Measurements from ENCODE around the gene MAP2K4. TPM values are rescaled to one million over a fixed set of nuclear protein-coding genes. Genes with fewer than 3 reads are reported as not detected.

The MAP2K4 gene
- total RNA-seq, 1 experiment from 2014 or later, result 46.1 TPM

- no peaks in the 10 kb centered on the region for H3K4me1 ChIP-seq (ENCODE audit: insufficient read depth, low read length)
Observed at GRCh38 chr17:12127177-12127576, 106.5 kb downstream of the MAP2K4 start.

More at GRCh38 chr17:12127177-12127576, 106.5 kb downstream of the MAP2K4 start:
- Histone ChIP-seq H2BK20ac (ENCODE audit: low read depth, low read length, poor library complexity, severe bottlenecking) (no peak overlapping the region), H3T11ph (ENCODE audit: low read length) (no peak overlapping the region), H3K27me3 (ENCODE audit: insufficient read depth, low read length) (no peaks in the 10 kb centered on the region), H4K8ac (replicated peaks; ENCODE audit: insufficient read length, low read depth, low read length) (no peak overlapping the region), H3K9me3 (ENCODE audit: control insufficient read depth, low read depth, low read length) (no peaks in the 10 kb centered on the region), H2AFZ (ENCODE audit: low read length) (no peak overlapping the region), H2BK12ac (ENCODE audit: insufficient read length, low read depth, low read length) (no peak overlapping the region), H2BK5ac (ENCODE audit: insufficient read length, low read length) (no peak overlapping the region), H4K5ac (ENCODE audit: insufficient read length, low read depth, low read length) (no peak overlapping the region), H3K14ac (ENCODE audit: insufficient read depth, low read length) (no peak overlapping the region), H3K79me2 (ENCODE audit: insufficient read depth, low read length) (no peaks in the 10 kb centered on the region), H3K4ac (ENCODE audit: low read depth, low read length) (no peak overlapping the region), H3K23me2 (ENCODE audit: insufficient read length, low read depth, low read length, poor library complexity, severe bottlenecking) (no peaks in the 10 kb centered on the region), H2BK120ac (ENCODE audit: low read depth, low read length, poor library complexity, severe bottlenecking) (no peak overlapping the region), H3K9ac (ENCODE audit: extremely low read depth, insufficient read length, low read length) (no peak overlapping the region), H3K18ac (ENCODE audit: insufficient read length, low read depth, low read length) (no peak overlapping the region), H3K27ac (ENCODE audit: insufficient read length, low read depth, low read length) (no peak overlapping the region), H4K20me1 (ENCODE audit: control insufficient read depth, insufficient read depth, insufficient read length) (no peaks in the 10 kb centered on the region), H3K4me2 (ENCODE audit: insufficient read depth, insufficient read length, low read length) (no peak overlapping the region), H3K56ac (ENCODE audit: insufficient read length, low read depth, low read length) (no peak overlapping the region), H4K91ac (ENCODE audit: insufficient read length, low read depth, low read length) (no peak overlapping the region), H2AK5ac (ENCODE audit: insufficient read length, low read length) (no peak overlapping the region), H3K23ac (ENCODE audit: insufficient read length, low read depth, low read length) (no peak overlapping the region), H2BK15ac (ENCODE audit: low read depth, low read length) (no peak overlapping the region), H3K79me1 (ENCODE audit: insufficient read depth, low read depth, low read length, poor library complexity, severe bottlenecking) (no peaks in the 10 kb centered on the region)
- Mint-ChIP-seq H3K4me1 (peaks cover 7 to 8% of the 10 kb centered on the region in 2 experiments), H3K27me3 (ENCODE audit: low read depth) (no peaks in the 10 kb centered on the region), H3K36me3 (ENCODE audit: insufficient read depth in 1 of 3, low read depth in 3 of 3) (peaks cover 28 to 55% (median 54%) of the 10 kb centered on the region in 3 experiments), H3K9me3 (peaks cover 0 to 7% of the 10 kb centered on the region in 2 experiments; a peak in 2 of 5 replicates), H3K4me3 (no peak overlapping the region), H3K27ac (0 out of 7 replicates have a peak overlapping the region, but pooled peaks of 1 of the 3 experiments have one; percentile 19)
- WGBS (ENCODE audit: extremely low coverage, insufficient read length, low lambda C conversion rate), result no CpG with 5 or more reads among the region's 2 CpGs
- no peak for TF ChIP-seq CTCF (conservative IDR thresholded peaks at IDR 0.05)
- no peak for DNase-seq

Measured in H9 (cell line).